Kidney tubule cell (primary cell): Measurements from ENCODE around the gene SYT3.
"Not testable (repeated sequence)": the region's sequence is repeated elsewhere in the genome, so short reads cannot be mapped to it uniquely, and the experiment has no call there.

Source experiments
- DNase-seq: peaks from one replicate; pipeline ENCODE4 v3.0.0-alpha.2; 2018; ENCODE audit warnings: low spot score

SYT3 gene

DNA sequence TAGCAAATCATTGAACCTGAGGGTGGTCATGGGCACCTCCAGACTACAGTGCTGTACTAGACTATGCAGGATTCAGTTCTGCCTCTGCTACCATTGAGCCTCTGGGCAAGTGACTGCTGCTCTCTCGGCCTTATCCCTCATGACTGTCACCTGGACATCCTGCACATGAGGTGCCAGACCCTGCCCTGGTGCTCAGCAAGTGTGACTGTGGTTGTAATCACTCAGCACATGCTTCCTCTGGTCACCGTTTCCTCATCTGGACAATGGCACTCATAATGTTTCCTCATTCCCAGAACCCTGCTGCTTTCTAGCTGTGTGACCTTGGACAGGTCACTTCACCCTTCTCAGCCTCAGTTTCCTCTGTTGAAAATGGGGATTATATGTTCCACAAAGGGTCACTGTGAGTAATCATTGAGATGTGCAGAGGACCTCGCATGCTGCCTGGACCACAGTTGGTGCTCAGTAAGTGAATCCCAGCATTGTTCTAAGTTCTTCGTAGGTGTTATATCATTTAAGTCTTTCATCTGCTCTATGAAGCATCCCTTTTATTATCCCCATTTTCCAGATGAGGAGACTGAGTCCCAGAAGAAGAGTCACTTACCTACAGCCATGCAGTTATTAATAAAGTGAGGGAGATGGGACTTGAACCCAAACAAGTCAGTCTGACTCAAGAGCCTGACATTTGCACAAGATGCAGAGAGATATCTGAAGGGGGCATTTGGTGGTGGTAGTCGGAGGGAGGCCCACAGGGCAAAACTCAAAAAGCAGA is 3.2 kb downstream of the SYT3 start:
- no peak for DNase-seq

DNA sequence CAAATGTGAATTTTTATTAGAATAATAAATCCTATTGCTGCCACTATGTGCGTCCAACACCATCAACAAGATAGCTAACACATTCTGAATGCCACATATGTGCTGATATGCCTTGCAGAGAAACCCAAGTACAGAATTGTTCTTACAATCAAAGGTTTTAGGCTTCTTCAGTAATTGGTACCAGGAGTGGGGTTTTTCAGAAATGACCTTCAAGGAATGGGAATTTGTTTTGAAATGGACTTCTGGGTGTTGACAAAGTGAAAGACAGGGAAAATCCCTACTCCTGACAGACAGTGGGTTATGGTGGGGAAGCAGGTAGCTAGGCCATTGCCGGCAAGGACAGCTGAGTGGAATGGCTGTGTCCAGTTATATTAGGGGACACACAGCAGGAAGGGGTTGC is 5.7 kb downstream of the SYT3 start:
- DNase-seq, result no peak

DNA sequence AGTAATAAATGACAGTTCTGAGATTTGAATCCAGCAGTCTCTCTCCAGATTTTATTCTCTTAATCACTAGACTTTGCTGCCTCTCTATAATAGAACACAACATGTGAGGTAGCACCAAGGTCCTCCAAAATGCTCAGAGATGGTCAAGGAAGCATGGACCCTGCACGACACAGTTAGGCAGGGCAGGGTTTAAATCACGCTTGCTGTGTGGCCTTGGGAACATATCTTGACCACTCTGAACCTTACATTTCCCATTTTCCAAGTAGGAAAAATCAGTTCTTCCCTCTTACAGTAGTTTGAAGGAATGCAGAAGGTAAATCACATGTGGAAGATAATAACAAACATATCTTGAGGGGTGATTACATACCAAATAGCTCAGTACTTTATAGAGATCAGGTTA is 6.3 kb downstream of the SYT3 start:
- no peak for DNase-seq

DNA sequence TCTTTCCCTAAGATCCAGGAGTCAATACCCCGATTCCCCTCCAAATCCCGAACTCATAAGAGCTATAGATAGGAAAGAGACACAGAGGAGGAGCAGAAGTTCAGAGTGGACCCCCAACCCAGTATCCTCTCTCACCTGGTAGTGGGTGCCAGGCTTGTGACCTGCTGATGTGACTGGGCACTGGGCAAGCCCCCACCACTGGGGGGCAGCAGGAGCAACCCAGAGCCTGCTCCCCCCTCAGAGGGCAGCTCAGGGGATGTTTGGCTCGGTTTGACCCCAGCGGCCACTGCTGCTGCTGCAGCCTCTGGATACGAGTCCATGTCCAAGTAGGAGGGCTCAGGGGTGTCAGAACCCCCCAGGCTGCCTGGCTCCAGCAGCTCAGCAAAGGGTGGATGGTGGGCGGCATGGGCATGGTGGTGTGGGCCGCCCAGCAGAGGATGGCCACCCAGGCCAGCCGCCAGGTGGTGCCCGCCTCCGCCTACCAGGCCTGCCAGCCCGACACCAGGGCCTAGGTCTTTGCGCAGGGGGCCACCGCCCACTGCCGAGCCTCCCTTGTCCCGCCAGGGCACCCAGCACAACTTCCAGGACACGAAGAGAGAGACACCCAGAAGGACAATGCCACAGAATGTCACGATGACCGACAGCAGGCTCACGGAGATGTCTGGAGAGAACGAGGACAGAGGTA is 7.4 kb downstream of the SYT3 start:
- no peak for DNase-seq

DNA sequence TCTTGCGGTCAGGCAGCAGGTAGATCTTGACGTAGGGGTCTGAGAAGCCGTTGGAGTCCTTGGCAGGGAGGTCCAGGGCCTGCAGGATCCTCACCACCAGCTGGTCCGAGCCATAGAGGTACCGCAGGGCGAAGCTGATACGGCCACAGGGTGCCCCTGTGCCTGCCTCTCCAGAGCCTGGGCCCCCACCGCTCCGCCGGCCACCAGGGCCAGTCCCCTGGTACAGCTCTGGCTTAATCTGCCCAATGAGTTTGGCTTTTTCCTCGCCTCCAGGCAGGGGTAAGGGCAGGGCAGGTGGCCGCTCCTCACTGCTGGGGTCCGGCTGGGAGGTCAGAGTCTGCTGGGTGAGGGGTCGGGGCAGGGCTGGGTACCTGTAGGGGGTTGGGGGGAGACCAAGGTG is 9.9 kb downstream of the SYT3 start:
- DNase-seq, result no peak

DNA sequence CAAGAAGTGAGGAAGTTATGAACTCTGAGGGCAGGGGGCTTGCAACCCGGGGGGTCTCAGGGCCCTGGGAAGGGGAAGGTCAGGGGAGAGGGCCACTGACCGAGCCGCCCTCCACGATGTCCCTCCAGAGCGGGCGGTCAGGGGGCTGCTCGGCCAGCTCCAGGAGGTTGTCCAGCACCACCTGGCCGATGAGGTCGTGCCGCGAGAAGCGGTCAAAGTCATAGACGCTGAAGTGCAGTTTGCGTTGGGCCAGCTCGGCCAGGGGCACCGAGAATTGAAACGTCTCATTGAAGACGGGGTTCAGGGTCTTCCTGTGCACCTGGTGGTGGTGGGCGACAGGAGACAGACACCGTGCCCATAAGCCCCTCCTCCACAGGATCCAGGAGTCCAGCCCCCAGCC is 10.5 kb downstream of the SYT3 start:
- no peak for DNase-seq

DNA sequence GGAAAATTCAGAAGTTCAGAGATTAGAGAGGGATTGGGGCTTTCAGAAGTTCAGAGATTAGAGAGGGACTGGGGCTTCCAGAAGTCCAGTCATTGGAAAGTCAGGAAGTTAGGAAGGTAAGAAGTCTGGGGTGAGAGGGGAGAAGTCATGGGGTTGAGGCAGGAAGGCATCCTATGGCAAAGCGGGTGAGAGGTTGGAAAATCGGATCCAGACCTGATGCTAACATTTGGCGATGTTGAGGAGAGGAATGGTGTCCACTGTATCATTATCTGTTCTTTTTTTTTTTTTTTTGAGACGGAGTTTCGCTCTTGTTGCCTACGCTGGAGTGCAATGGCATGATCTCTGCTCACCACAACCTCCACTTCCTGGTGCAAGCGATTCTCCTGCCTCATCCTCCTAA is 11.1 kb downstream of the SYT3 start:
- DNase-seq, result no peak

DNA sequence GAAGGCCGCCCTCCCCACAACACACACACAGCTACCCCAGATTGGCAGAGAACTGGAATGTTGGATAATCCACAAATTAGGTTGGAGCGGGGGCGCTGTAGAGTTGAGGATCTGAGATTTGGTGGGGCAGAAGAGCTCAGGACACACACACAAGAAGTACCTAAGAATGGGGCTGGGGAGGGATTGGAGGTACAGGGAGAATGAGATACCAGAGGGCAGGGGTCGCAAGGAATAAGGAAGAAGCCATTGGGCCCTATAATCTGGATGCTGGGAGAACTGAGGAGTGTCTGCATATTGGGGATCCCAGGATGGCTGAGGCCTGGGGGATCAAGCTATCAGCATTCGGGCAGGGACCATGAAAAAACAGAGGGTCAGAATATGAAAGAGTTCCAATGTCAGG is 11.5 kb downstream of the SYT3 start:
- no peak for DNase-seq

DNA sequence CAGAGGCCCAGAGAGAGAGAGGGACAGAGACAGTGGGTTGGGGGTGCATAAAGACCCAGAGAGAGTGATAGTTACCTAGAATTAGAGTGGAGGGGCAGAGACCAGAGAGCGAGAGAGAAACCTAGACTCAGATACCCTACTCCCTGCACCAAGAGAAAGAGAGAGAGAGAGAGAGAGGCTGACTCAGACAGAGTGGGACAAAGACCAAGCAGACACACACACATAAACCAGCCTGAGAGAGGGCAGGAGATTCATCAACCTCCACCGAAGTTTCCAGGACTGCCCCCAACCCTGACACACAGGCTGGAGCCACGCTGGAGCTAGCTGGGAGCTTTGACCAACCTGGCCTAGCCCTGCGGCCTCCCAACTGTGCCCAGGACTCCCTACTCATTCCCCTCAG is 12.9 kb downstream of the SYT3 start:
- no peak for DNase-seq

DNA sequence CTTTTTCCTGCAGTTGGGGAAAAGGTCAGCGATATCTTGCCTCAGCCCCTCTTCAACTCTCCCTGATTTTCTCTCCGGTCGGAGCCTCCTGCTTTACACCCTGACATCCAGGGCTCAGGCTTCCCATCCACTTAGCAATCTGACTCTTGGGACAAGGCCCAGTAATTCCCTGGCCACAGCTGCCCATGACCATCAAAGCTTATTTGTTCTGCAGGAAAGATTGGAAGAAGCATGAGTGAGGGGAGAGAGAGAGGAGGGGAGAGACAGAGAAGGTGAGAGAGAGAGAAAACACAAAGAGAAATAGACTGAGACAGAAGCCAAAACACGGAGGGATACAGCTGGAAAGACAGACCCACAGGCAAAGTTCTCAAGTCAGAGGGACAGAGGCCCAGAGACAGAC is 13.7 kb downstream of the SYT3 start:
- DNase-seq, result no peak

DNA sequence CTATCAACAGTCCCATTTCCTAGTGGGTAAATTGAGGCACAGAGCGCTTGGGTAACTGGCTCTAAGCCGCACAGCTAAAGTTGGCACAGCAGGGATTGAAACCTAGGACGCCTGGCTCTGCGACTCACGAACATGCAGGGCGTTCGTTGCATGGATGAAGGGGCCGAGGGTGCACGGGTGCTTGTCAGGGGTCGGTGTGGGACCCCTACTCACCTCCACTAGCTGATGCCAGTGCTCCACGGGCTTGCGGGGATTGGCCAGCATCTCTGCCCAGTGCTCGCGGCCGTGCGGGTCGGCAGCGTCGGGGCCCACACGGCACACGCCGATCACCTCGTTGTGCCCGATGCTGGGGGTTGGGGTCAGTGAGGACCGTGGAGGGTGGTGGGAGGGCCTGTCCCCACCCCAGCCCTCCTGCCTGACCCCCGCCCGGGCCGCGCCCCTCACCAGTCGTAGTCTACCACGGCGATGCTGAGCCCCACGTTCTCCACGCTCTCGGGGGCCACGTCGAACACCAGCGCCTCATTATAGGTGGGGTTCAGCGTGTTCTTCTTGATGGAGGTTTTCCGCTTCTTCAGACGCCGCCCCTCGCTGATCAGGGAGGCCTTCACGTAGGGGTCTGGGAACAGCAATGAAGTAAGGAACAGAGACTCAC is 14.6 kb downstream of the SYT3 start:
- no peak for DNase-seq

DNA sequence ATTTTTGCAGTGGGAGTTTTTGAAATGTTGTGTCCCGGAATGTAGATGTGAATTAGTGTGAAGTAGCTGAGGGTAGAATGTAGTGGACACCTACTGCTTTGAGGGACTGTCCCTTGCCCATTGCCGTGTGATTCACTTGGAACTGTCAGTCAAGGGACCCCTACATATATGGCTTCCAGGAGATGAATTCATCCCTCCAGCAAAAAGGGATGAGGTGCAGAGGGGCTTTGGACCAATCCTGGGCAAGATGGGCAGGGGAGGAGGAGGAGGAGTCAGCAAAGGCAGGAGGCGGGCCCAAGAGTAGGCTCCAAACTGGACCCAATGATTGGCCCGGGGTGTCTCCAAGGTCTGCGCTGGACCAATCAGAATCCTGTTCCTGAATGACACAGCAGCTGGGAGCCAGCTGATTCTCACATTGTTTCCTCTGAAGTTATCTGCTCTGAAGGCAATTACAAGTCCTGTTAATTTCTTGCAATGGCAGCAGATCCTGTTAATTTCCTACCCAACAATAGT is 19.2 kb downstream of the SYT3 start:
- not testable (repeated sequence) for DNase-seq

DNA sequence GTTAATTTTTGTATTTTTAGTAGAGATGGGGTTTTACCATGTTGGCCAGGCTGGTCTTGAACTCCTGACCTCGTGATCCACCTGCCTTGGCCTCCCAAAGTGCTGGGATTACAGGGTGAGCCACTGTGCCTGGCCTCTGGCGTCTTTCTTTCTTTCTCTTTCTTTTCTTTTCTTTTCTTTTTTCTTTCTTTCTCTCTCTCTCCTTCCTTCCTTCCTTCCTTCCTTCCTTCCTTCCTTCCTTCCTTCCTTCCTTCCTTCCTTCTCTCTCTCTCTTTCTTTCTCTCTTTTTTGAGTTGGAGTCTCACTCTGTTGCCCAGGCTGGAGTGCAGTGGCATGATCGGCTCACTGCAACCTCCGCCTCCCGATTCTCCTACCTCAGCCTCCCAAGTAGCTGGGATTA is 20.5 kb downstream of the SYT3 start:
- not testable (repeated sequence) for DNase-seq

DNA sequence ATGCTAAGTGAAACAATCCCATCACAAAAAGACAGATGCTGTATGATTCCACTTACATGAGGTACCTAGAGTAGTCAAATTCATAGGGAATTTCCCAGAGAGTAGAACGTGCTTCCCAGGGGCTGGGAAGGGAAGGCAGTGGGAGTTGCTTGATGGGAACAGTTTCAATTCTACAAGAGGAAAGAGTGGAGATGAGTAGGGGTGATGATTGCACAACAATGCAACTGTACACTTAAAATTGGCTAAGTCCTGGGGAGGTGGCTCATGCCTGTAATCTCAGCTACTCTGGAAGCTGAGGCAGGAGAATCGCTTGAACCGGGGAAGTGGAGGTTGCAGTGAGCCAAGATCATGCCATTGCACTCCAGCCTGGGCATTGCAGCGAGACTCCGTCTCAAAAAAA is 21.3 kb downstream of the SYT3 start:
- DNase-seq, result not testable (repeated sequence)

DNA sequence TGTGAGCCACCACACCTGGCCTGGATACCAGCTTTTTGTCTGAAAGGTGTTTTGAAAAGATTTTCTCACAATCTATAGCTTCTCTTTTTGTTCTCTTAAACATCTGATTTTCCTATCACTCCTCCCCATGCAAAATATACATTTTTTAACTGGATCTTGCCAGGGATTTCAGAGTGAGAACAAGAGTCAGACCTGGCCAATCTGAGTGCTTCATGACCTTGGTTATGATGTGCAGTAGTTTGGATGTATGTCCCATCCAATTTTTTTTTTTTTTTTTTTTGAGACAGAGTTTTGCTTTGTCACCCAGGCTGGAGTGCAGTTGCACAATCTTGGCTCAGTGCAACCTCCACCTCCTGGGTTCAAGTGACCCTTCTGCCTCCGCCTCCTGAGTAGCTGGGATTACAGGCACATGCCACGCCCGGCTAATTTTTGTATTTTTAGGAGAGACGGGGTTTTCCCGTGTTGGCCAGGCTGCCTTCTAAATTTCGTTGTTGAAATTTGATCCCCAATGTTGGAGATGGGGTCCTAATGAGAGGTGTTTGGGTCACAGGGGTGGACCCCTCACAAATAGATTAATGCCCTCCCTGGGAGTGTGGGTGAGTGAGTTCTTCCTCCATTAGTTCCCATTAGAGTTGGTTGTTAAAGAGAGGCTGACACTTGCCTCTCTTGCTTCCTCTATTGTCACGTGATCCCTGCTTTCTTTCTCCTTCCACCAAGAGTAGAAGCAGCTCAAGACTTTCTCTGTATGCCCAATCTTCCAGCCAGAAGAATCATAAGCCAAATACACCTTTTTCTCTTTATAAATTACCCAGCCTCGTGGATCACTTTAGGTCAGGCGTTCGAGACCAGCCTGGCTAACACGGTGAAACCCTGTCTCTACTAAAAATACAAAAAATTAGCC is 26.9 kb downstream of the SYT3 start:
- DNase-seq, result not testable (repeated sequence)

DNA sequence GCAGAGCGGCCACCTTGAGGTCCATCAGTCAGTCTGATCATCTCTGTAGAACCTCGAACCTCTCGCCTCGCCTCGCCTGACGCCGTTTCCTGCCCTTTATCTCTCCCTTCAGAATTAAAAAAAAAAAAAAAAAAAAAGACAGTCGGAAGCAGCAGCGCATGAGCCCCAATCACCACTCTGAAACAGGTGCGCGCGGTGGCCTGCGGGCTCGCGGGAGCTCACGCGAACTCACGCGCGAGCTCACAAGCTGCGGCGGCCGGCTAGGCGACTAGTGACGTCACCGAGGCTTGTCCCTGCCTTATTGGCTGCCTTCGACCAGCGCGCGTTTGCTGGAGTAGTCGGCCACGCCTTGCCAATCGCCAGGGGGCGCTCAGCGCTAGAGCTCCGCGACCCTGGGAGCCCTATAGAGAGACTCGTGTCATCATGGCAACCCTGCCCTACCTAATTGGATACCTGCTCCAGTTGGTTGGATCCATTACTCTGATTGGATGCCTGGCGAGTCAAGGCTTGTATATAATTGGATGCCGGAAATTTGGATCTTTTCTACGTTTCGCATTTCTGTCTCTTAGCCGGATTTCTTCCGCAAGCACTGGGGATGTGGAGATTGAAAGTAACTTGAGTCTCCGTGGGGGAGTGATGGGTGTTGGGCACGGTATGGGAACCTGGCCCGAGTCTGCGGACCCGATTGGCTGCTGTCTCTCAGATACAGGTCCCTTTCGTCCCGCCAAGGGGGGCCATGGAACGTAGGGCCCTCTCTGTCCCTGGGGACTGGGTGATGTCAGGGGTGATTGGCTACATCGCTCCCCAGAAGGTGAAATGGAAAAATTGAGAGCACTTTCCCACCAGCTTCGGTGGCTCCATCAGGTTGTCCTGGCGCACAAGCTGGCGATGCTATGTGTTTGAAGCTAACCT is 31.6 kb downstream of the SYT3 start:
- peak; percentile 72 for DNase-seq

DNA sequence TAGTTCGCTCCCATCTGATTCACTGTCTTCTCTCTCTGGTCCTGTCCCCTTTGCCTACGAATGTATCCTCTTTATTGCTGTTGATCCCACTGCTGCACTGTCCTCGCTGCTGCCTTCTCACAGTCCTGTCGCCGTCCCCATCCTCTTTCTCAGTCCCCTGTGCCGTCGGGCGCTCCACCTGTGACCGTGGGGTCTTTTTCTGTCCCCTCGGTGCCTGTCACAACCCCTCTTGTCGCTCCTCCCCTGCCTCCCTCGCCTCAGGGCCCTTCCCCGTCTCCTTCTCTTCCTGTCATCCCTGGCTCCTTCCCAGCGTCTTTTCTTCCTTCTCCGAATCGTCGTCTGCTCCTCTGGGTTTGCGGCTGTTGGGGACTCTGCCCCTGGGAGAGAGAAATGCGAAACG is 32.3 kb downstream of the SYT3 start:
- DNase-seq, result no peak

DNA sequence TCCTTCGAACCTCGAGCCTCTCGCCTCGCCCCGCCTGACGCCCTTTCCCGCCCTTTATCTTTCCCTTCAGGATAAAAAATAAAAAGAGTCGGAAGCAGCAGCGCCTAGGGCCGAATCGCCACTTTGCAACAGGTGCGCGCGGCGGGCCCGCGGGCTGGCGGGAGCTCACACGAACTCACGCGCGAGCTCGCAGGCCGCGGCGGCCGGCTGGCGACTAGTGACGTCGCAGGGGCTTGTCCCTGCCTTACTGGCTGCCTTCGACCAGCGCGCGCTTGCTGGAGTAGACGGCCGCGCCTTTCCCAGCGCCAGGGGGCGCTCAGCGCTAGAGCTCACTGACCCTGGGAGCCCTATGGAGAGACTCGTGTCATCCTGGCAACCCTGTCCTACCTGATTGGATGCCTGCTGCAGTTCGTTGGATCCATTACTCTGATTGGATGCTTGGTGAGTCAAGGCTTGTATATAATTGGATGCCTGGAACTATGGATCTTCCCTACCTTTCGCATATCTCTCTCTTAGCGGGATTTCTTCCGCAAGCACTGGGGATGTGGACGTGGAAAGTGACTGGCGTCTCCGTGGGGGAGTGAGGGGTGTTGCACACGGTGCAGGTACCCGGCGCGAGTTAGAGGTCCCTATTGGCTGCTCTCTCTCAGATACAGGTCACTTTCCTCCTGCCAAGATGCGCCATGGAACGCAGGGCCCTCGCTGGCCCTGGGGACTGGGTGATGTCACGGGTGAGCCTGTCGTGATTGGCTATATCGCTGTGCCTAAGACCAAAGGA is 33.4 kb downstream of the SYT3 start:
- DNase-seq, result not testable (repeated sequence)

DNA sequence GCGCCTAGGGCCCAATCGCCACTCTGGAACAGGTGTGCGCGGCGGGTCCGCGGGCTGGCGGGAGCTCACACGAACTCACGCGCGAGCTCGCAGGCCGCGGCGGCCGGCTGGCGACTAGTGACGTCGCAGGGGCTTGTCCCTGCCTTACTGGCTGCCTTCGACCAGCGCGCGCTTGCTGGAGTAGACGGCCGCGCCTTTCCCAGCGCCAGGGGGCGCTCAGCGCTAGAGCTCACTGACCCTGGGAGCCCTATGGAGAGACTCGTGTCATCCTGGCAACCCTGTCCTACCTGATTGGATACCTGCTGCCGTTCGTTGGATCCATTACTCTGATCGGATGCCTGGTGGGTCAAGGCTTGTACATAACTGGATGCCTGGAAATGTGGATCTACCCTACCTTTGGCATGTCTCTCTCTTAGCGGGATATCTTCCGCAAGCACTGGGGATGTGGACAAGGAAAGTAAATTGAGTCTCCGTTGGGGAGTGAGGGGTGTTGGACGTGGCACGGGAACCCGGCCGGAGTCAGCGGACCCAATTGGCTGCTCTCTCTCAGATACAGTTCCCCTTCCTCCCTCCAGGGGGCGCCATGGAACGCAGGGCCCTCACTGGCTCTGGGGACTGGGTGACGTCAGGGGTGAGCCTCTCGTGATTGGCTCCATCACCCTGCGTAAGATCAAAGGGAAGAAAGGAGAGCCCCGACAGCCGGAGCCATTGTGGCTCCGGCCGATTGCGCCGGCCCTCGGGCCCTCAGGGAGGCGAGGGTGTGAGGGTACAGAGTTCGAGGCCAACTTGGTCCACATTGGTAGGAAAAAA is 35.2 kb downstream of the SYT3 start:
- not testable (repeated sequence) for DNase-seq
